Left lung (tissue), 10 donors: Measurements from ENCODE around the gene NKD2. TPM values are rescaled to one million over a fixed set of nuclear protein-coding genes. Genes with fewer than 3 reads are reported as not detected.
"Not testable (repeated sequence)": the region's sequence is repeated elsewhere in the genome, so short reads cannot be mapped to it uniquely, and the experiment has no call there.

ENCODE experiments used
- ATAC-seq: fragments of 200-7000 bp; cut with Tn5 transposase; one replicate; pipeline ENCODE4 v1.9.1; 2020; ENCODE audit warnings: moderate library complexity
- DNase-seq, 4 donors: peaks; one replicate each; pipeline ENCODE4 v3.0.0-alpha.2; 2013 to 2020
- H3K27ac ChIP-seq, 2 donors: fragments of 200-600 bp; sonication (generic) in 1 of 2; one replicate each; pipeline versions ENCODE4 v1.5.0 to v1.8.0; 2020 to 2021
- H3K27me3 ChIP-seq, 2 donors: fragments of 200-600 bp; sonication (generic) in 1 of 2; one replicate each; pipeline versions ENCODE4 v1.5.0 to v1.8.0; 2020 to 2021
- H3K36me3 ChIP-seq, 2 donors: fragments of 200-600 bp; sonication (generic) in 1 of 2; one replicate each; pipeline versions ENCODE4 v1.5.0 to v1.8.0; 2020 to 2021
- H3K4me1 ChIP-seq, 2 donors: fragments of 200-600 bp; one replicate each; pipeline ENCODE4 v1.8.0; 2021
- H3K4me3 ChIP-seq, 2 donors: fragments of 200-600 bp; sonication (generic) in 1 of 2; one replicate each; pipeline versions ENCODE4 v1.5.0 to v1.8.0; 2020 to 2021; ENCODE audit warnings: mild to moderate bottlenecking in 1 of 2
- H3K9me3 ChIP-seq, 2 donors: fragments of 200-600 bp; sonication (generic) in 1 of 2; one replicate each; pipeline versions ENCODE4 v1.5.0 to v1.8.0; 2020 to 2021
- intact Hi-C, 2 donors: fragments of 100-400 bp; cut with DNase I; formaldehyde crosslinking; loops; one replicate each; pipeline versions ENCODE4 v1.11.2 to v1.14.2; 2022
- polyA plus RNA-seq, 6 donors: library from polyadenylated mRNA; unstranded; fragments of 120-200 nt; gene quantifications; one replicate each; pipeline ENCODE4 v1.2.1, GENCODE V29; 2013; ENCODE audit not compliant: insufficient read length in 6 of 6
- total RNA-seq, 2 donors: library from RNA; stranded (reverse); fragmentation: NEBNext Ultra II Directional; extraction: Animal tissue kit (Norgen Biotek cat#: 25700); gene quantifications; one replicate each; pipeline ENCODE4 v1.2.1, GENCODE V29; 2021
- TF ChIP-seq, protein P1 (sequence below), 2 donors: fragments of 200-600 bp; sonication (generic) in 1 of 2; IDR thresholded peaks; one replicate each; pipeline versions ENCODE4 v1.5.0 to v1.8.0; 2021; ENCODE audit warnings: antibody characterized with exemption in 2 of 2
- donor health status: DM: no; HTN: yes; CAD: no.
- donor health status: DM: no; HTN: no; CAD: no.

NKD2 gene
- total and polyA plus RNA-seq, 8 donors, result 6.3 to 61.5 (median 10.3) TPM

DNA sequence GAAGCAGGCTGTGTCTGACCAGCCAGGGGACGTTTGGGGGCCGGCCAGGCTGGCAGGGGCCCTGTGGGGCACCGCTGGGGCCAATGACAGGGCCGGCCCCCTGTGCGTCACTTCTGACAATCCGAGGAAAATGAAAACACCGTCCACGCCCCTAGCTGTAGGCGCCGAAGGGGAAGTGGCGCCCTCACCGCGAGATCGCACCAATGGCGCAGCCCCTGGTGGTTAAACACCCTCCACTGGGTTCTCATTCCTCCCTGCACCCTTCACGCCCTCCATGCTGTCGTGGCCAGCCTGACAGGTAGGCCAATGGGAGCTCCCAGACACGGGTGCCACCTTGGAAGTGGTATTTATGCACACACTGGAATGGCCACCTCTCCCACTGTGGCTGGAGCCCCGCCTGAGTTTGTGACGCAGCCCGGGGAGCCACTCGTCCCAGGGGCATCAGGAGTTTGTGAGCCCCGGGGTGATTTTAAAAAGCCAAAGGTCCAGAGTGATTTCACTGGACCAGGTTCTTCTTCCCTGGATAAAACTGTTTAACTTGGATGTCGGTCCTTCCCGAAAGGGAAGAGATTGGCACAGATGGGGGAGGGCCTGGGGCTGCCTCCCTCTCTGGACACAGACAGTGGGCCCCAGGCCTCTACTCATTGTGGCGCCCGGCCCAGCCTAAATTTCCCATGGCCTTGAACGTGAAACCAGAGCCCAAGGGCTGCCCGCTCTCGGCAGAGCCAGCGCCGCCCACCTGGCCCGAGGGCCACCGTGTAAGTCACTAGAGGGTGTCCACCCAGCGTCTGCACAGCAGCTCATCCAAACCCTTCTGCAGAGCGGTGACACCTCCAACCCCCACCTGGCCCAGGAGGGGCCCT lies 49.7 kb downstream of the NKD2 start:
- intact Hi-C loops, result no loop called here
- H3K9me3 ChIP-seq, result no peaks in the 10 kb centered on the region
- DNase-seq (peak in 1 of 4 donors; percentile 78), ATAC-seq (no peak)
- H3K27me3 ChIP-seq, result no peaks in the 10 kb centered on the region
- no peak overlapping the region for H3K27ac ChIP-seq
- no peak overlapping the region for H3K4me3 ChIP-seq
- H3K36me3 ChIP-seq, result peaks cover 0 to 96% of the 10 kb centered on the region in 2 donors
- H3K4me1 ChIP-seq, result no peaks in the 10 kb centered on the region
- TF ChIP-seq, protein P1, sequence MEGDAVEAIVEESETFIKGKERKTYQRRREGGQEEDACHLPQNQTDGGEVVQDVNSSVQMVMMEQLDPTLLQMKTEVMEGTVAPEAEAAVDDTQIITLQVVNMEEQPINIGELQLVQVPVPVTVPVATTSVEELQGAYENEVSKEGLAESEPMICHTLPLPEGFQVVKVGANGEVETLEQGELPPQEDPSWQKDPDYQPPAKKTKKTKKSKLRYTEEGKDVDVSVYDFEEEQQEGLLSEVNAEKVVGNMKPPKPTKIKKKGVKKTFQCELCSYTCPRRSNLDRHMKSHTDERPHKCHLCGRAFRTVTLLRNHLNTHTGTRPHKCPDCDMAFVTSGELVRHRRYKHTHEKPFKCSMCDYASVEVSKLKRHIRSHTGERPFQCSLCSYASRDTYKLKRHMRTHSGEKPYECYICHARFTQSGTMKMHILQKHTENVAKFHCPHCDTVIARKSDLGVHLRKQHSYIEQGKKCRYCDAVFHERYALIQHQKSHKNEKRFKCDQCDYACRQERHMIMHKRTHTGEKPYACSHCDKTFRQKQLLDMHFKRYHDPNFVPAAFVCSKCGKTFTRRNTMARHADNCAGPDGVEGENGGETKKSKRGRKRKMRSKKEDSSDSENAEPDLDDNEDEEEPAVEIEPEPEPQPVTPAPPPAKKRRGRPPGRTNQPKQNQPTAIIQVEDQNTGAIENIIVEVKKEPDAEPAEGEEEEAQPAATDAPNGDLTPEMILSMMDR (IDR thresholded peaks at IDR 0.05), result no peak

DNA sequence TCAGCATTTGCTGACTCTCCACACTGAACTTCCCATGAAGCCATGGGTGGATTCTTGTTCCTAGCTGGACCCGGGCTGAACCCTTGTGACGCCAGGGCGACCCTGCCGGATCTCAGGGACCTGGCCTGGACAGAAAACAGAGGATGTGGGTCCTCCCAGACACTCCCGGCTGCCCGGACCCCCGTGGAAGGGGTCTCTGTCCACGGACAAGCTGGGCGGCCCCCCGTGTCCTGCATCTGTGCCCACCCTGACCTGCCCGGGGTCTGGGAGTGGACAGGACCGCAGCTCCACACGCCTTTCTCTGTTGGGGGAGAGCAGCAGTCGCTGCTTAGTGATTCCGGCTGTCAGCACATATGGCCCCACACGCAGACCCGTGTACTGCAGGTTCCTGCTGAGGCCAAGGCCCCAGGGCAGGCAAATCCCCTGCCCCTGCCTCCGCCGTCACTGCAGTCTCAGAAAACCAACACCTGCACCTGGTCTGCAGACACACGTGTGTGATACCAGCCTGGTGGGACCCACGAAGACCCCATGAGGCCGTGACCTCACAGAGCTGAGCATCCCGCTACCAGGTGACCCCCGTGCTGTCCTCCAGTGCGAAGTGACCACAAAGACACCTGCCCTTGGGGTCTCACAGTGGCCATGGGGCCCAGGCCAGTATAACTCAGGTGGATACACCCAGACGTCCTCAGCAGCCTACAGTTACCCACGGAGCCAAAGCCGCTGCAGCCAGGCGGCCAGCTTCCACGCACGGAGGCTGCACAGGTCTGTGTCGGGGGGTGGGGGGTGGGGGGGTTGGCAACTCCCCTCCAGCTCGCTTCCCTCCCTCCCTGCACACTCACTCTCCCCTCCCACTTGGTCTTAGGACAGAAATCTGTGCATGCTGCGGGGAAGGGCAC lies 50.6 kb downstream of the NKD2 start:
- H3K4me3 ChIP-seq, result no peak overlapping the region
- H3K27ac ChIP-seq, result no peak overlapping the region
- DNase-seq (peak in 1 of 4 donors; percentile 77), ATAC-seq (no peak)
- no peaks in the 10 kb centered on the region for H3K9me3 ChIP-seq
- H3K4me1 ChIP-seq, result no peaks in the 10 kb centered on the region
- TF ChIP-seq, protein P1 (IDR thresholded peaks at IDR 0.05), result no peak
- intact Hi-C loops, result no loop called here
- H3K36me3 ChIP-seq, result peaks cover 0 to 93% of the 10 kb centered on the region in 2 donors
- no peaks in the 10 kb centered on the region for H3K27me3 ChIP-seq

DNA sequence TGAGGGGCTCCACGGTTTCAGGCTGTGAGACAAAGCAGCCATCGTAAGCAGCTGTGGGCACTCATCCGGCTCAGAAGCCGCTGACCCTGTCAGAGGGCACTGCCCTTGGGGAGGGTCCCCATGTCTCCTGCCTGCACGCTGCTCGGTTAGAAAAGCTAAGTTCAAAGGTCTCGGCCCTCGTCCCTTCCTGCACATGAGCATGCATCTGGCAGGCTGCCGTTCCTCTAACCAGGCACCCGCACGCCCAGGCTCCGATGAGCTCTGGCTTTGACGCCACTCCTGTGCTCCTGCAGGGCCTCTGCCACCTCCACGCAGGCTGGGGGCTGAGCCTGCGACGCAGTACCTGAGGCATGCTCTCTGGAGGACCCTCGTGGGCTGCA lies 51.3 kb downstream of the NKD2 start:
- DNase-seq (peak in 1 of 4 donors; percentile 59), ATAC-seq (no peak)
- no peak overlapping the region for H3K4me3 ChIP-seq
- H3K9me3 ChIP-seq, result no peaks in the 10 kb centered on the region
- H3K4me1 ChIP-seq, result no peaks in the 10 kb centered on the region
- peaks cover 0 to 89% of the 10 kb centered on the region in 2 donors for H3K36me3 ChIP-seq
- intact Hi-C loops, result no loop called here
- no peak overlapping the region for H3K27ac ChIP-seq
- no peaks in the 10 kb centered on the region for H3K27me3 ChIP-seq
- TF ChIP-seq, protein P1 (IDR thresholded peaks at IDR 0.05), result no peak

DNA sequence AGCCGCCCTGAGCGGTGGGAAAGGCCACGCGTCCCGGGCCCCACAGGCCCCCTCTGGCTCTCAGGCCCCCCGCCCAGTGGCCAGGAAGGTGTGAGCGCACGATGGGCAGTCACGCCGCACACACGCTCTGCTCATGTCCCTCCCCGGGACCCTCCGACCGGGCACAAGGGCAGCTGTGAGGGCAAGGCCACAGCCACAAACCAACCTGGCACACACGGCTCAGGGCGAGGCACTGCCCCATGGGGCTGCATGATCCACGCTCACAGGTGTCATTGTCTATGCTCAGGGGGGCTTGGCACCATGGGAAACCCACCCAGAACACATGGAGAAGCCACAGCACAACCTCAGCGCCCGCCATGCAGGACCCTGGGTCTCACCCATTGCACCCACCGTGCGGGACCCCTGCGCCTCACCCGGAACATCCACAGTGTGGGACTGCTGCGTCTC lies 52.0 kb downstream of the NKD2 start:
- intact Hi-C loops, result no loop called here
- no peak for ATAC-seq
- Histone ChIP-seq H3K27ac (no peak overlapping the region), H3K9me3 (no peaks in the 10 kb centered on the region), H3K36me3 (peaks cover 0 to 88% of the 10 kb centered on the region in 2 donors), H3K4me3 (no peak overlapping the region), H3K4me1 (no peaks in the 10 kb centered on the region), H3K27me3 (no peaks in the 10 kb centered on the region)
- peak in 1 of 4 donors; percentile 79 for DNase-seq
- TF ChIP-seq, protein P1 (IDR thresholded peaks at IDR 0.05), result no peak

DNA sequence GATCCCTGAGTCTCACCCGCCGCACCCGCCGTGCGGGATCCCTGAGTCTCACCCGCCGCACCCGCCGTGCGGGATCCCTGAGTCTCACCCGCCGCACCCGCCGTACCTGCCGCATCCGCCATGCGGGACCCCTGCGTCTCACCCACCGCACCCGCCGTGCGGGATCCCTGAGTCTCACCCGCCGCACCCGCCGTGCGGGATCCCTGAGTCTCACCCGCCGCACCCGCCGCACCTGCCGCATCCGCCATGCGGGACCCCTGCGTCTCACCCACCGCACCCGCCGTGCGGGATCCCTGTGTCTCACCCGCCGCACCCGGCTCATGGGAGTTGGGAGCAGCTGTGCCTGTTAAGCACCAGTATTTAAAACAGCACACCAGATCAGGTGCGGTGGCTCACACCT lies 52.7 kb downstream of the NKD2 start:
- peaks cover 0 to 87% of the 10 kb centered on the region in 2 donors for H3K36me3 ChIP-seq
- H3K4me3 ChIP-seq, H3K4me1 ChIP-seq, ATAC-seq, H3K27ac ChIP-seq, H3K9me3 ChIP-seq, intact Hi-C loops, H3K27me3 ChIP-seq: not testable (repeated sequence)
- DNase-seq, result peak in 1 of 4 donors; percentile 58
